ENCODE results near the gene FBP2.

Gene FBP2

DNA sequence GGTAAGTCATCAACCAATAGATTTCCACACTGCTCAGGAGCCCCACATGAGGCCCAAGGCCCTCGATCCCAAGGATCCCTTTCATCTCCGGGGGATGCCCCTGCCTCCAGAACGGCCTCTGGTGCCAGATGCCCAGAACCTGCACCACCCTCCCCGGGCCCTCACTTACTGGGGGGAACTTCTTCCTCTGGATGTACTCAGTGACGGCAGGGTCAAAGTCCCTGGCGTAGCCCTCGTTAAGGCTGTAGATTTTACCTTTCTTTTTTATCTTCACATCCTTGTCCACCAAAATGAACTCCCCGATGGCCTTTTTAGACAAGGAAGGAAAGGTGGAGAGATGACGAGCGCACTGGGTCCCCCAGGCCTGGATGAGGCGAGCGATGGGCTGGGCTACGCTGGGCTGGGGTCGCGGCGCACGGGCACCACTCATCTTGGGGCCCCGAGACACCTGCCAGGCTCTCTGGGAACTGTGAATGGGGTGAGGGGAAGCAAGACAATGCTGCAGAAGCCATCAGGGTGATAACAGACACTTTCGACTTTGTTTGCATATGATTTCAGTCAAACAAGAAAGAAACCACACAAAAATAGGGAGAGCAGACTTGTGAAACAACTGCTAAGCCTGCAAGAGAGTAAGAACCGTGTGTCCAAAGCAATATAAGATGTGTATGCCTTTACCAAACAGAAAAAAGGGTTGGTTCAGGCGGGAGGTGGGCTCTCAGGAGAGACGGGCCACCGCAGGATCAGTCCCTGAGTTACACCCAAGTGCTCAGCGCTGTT is 13.2 kb upstream of the FBP2 start:
- Histone ChIP-seq H3K27ac (no peak overlapping the region), H3K4me2 (no peak overlapping the region), H2AFZ (ENCODE audit: low read depth) (no peak overlapping the region), H3K4me1 (ENCODE audit: low read depth, poor library complexity, severe bottlenecking) (peaks cover 12% of the 10 kb centered on the region), H4K20me1 (ENCODE audit: insufficient read depth) (no peaks in the 10 kb centered on the region), H3K79me2 (ENCODE audit: insufficient read depth, low read depth) (no peaks in the 10 kb centered on the region), H3K4me3 (IDR thresholded peaks at IDR 0.05; ENCODE audit: insufficient read depth, low read depth, low read length) (no peak overlapping the region), H3K27me3 (ENCODE audit: insufficient read depth, low read depth) (no peaks in the 10 kb centered on the region), H3K9ac (no peak overlapping the region), H3K36me3 (ENCODE audit: insufficient read depth) (no peaks in the 10 kb centered on the region)
- TF ChIP-seq, protein P1, sequence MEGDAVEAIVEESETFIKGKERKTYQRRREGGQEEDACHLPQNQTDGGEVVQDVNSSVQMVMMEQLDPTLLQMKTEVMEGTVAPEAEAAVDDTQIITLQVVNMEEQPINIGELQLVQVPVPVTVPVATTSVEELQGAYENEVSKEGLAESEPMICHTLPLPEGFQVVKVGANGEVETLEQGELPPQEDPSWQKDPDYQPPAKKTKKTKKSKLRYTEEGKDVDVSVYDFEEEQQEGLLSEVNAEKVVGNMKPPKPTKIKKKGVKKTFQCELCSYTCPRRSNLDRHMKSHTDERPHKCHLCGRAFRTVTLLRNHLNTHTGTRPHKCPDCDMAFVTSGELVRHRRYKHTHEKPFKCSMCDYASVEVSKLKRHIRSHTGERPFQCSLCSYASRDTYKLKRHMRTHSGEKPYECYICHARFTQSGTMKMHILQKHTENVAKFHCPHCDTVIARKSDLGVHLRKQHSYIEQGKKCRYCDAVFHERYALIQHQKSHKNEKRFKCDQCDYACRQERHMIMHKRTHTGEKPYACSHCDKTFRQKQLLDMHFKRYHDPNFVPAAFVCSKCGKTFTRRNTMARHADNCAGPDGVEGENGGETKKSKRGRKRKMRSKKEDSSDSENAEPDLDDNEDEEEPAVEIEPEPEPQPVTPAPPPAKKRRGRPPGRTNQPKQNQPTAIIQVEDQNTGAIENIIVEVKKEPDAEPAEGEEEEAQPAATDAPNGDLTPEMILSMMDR (conservative IDR thresholded peaks at IDR 0.05; ENCODE audit: low read depth, low read length): no peak

DNA sequence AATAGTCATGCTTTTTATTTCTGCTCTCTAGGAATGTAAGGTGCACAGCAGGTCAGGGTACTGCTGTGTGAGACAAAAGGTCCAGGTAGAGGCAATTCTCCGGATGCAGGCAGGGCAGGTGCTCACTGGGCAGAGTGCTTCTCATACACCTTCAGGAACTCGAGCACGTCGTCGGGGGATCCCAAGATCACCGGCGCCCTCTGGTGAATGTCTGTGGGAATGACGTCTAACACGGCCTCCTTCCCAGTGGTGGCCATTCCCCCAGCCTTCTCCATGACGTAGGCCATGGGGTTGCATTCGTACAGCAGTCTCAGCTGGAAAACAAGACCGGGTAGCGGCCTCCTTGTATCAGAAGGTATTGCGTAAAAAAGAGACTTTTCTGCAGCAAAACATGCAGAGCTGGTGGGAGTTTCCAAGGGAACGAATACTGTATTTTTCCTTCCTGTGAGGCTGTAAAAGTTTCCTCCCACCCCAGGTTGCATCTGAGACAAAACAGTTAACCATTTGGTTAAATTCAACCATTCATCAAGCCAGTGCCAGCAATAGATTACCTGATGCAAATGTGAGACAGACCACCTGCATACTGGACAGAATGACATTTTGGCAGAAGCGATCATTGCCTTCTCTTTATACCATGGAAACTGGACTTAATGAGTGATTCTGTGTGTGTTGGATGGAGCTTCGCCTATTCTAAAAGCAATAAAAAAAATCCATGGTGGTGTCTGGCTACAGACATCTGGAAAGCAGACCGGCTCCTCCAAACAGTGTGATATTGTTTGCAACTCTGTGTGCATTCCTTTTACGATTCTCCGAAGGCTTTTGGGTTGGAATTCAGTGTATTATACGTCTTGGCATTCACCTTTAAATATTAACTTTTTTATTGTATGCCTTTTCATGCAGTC is 9.9 kb upstream of the FBP2 start:
- Histone ChIP-seq H4K20me1 (ENCODE audit: insufficient read depth) (no peaks in the 10 kb centered on the region), H3K9ac (no peak overlapping the region), H3K4me1 (ENCODE audit: low read depth, poor library complexity, severe bottlenecking) (peaks cover 6% of the 10 kb centered on the region), H3K4me3 (IDR thresholded peaks at IDR 0.05; ENCODE audit: insufficient read depth, low read depth, low read length) (no peak overlapping the region), H3K27ac (no peak overlapping the region), H3K4me2 (peak overlapping the region; percentile 14; the same call in 1 of the 2 replicates), H2AFZ (ENCODE audit: low read depth) (0 out of 2 replicates have a peak overlapping the region, but pooled peaks have one; percentile 5), H3K79me2 (ENCODE audit: insufficient read depth, low read depth) (no peaks in the 10 kb centered on the region), H3K36me3 (ENCODE audit: insufficient read depth) (no peaks in the 10 kb centered on the region), H3K27me3 (ENCODE audit: insufficient read depth, low read depth) (no peaks in the 10 kb centered on the region)
- TF ChIP-seq, protein P1 (conservative IDR thresholded peaks at IDR 0.05; ENCODE audit: low read depth, low read length): peak; percentile 87

DNA sequence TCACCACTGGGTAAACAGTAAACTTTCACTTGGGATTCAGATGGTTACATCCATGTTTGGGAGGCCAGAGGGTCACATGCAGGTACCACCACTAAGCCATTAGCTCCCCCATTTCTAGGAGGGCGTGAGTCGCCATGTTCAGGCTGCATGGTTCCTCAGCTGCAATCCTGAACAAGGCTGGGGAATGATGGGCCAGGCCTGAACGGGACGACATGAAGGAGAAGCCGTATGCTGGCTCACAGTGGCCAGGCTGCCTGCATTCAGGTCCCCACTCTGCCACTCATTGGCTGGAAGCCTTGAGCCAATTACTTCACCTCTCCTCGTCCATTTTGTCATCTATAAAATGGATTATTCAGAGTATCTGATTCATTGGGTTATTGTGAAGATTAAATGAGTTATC is 9.0 kb upstream of the FBP2 start:
- Histone ChIP-seq H3K4me3 (IDR thresholded peaks at IDR 0.05; ENCODE audit: insufficient read depth, low read depth, low read length) (no peak overlapping the region), H3K79me2 (ENCODE audit: insufficient read depth, low read depth) (no peaks in the 10 kb centered on the region), H3K4me2 (no peak overlapping the region; the same call in 1 of the 2 replicates), H3K4me1 (ENCODE audit: low read depth, poor library complexity, severe bottlenecking) (peaks cover 6% of the 10 kb centered on the region), H2AFZ (ENCODE audit: low read depth) (no peak overlapping the region), H3K27ac (no peak overlapping the region), H3K9ac (no peak overlapping the region), H3K36me3 (ENCODE audit: insufficient read depth) (no peaks in the 10 kb centered on the region), H3K27me3 (ENCODE audit: insufficient read depth, low read depth) (no peaks in the 10 kb centered on the region), H4K20me1 (ENCODE audit: insufficient read depth) (no peaks in the 10 kb centered on the region)
- TF ChIP-seq, protein P1 (conservative IDR thresholded peaks at IDR 0.05; ENCODE audit: low read depth, low read length): no peak

DNA sequence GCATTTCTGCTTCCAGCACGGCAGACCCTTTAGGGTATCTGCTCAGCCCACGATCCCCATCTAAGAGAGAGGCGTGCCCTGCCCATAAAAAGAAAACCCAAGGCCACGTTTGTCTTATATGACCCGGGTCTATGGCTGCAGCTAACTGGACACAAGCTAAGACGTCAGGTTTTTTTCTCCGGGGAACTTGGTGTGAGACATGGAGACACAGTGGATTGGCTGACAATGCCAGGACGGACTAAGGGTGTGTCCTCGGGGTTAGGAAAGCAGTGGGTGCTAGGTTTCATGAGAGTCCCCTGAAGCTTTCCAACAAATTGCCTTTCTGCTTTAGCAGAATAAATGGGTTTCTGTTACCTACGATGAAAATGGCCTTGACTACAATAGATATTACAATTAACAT is 7.1 kb upstream of the FBP2 start:
- Histone ChIP-seq H3K79me2 (ENCODE audit: insufficient read depth, low read depth) (no peaks in the 10 kb centered on the region), H3K36me3 (ENCODE audit: insufficient read depth) (no peaks in the 10 kb centered on the region), H4K20me1 (ENCODE audit: insufficient read depth) (no peaks in the 10 kb centered on the region), H3K27ac (no peak overlapping the region), H3K4me1 (ENCODE audit: low read depth, poor library complexity, severe bottlenecking) (peaks cover 6% of the 10 kb centered on the region), H2AFZ (ENCODE audit: low read depth) (no peak overlapping the region), H3K9ac (no peak overlapping the region), H3K4me2 (no peak overlapping the region), H3K27me3 (ENCODE audit: insufficient read depth, low read depth) (no peaks in the 10 kb centered on the region), H3K4me3 (IDR thresholded peaks at IDR 0.05; ENCODE audit: insufficient read depth, low read depth, low read length) (no peak overlapping the region)
- TF ChIP-seq, protein P1 (conservative IDR thresholded peaks at IDR 0.05; ENCODE audit: low read depth, low read length): no peak
